ENCODE data around the gene MMAB.
A peak's percentile ranks its signal among the peaks of the same experiment; 100 is the strongest.

MMAB gene

DNA sequence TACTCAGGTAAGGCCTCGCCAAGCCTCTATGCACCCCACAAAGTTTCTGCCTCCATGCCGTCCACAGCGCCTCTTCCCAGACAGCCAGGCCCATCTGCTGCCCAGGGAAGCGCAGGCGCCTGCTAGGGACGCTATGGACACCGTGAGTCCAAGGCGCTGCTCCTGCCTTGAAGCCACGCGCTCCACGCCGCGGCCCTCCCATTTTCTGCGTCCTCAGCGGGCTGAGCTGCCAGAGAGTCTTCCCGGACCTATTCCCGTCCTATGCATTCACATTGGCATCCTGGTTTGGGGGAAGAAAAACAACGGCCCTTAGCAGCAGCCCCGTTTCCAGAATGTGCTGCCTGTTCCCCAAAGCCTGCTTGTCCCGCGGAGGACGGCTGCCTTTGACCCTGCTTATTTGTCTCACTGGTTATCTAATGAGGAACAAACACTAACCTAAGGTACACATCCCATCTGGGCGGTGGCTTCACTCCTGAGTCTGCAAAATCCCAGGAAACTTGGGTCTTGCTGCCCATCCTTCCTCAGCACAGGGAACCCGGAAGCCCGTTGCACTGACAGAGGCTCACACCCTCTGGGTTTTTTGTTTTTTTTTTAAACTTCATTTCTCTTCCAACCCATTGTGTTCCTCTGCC lies 38.0 kb downstream of the MMAB start:
- DNase-seq, result no peak

DNA sequence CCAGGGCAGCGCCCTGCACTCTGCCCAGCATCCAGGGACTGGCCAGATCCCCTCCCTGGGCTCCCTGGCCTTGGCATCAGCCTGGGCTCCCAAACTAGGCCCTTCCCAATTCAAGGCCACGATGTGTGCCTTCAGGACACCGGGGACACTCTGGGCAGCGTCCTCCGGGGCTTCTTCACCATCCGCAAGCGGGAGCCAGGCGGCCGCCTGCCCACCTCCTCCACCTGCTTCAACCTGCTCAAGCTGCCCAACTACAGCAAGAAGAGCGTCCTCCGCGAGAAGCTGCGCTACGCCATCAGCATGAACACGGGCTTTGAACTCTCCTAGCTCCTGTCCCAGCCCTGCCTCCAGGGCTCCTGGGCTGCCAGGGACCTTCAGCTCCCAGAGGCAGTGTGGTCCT lies 38.8 kb downstream of the MMAB start:
- no peak for DNase-seq

DNA sequence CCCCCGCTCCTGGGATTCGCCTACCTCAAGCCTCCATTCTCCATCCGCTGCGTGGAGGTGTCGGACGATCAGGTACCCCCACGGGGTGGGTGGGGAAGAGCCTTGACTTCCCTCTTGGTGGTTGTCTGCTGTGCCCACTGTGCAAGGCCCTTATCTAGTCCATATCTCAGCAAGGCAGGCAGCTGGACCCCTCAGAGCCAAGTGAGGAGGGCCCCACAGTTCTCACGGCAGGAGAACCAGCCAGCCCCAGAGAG lies 39.9 kb downstream of the MMAB start:
- no peak for DNase-seq

DNA sequence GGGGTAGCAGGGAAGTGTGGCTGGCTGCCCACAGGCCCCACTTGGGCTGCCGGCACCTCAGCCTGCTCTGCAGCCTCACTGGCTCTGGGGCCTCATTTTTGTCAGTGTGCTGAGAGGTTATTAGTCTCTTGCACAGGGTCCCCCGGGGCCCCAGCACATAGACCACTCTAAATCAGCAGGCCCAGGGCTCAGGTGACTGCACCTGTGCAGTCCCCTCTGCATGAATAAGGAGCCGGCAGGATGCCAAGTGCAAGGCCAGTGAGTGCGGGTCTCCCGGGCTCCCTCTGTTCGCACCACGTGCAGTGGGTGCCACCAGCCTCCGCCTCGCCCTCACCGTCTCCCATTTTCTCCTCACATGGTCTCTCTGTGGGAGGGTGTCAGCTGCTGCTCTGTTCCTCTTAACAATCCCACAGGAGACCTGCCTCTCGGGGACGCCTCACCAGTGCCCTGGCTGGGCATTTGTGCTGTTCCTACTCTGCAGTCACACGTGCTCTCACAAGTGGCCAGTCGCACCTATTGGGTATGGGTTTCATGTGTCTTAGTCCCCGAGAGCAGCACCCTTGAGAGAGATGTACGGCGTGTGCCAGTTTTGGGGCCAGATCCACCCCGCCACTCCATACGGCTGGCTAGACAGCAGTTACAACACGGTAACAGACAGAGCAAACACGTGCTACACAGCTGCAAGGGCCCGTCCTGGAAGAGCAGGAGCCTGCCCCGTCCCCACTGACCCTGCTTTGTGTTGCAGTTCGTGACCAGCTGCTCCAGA lies 40.4 kb downstream of the MMAB start:
- DNase-seq, result no peak

DNA sequence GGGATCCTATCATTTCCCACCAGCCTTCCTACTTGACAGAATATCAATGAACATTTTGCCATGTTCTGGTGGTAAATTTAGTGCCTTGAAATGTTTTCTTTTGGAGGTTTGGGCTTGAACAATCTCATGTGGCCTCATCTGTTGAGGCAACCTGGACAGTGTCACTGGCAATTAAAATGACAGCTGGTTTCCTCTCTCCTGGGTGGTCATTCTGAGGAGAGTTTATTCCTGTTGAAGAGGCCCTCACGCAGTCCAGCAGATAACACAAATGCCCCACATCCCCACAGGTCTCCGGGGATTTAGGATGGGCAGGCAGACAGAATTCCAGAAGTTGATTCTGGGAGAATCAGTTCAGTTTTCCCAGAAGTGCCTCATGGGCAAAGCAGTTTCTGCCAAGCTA lies 41.9 kb downstream of the MMAB start:
- no peak for DNase-seq

DNA sequence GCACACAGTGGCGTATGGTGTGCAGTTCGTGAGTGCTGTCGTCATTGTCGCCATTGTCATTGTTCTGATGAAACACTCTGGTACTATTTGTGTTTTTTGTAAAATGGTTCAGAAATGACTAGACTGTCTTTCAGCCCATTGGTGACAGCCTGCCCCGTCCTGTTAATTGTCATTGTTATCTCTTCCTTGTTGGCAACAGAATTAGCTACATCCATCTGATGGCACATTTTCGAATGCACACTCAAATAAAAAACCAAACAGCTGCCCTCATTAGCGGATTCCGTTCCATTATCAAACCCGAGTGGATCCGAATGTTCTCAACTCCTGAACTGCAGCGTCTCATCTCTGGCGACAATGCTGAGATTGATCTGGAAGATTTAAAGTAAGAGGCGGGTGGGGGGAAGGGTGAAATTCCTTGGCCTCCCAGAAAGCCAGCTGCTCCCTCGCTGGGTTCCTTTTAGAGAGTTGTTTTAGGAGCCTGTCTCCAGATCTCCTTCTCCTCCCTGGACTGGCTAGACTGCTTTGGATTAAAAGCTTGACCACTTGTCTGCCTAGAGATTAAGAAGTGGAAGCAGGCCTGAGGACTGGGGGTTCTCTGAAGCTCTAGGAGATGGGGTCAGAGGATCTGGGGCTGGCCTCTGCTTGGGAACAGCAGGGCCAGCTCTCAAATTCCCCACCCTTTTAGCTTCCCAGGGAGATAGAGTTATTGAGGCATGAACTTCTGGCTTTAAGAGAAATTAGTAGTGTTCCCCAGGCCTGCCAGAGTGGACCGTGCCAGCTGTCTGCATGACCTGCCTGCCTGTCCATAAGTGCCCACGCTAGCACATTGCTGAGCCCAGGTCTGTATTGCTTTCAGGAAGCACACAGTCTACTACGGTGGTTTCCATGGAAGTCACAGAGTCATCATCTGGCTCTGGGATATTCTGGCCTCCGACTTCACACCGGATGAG lies 43.3 kb downstream of the MMAB start:
- DNase-seq, result no peak

DNA sequence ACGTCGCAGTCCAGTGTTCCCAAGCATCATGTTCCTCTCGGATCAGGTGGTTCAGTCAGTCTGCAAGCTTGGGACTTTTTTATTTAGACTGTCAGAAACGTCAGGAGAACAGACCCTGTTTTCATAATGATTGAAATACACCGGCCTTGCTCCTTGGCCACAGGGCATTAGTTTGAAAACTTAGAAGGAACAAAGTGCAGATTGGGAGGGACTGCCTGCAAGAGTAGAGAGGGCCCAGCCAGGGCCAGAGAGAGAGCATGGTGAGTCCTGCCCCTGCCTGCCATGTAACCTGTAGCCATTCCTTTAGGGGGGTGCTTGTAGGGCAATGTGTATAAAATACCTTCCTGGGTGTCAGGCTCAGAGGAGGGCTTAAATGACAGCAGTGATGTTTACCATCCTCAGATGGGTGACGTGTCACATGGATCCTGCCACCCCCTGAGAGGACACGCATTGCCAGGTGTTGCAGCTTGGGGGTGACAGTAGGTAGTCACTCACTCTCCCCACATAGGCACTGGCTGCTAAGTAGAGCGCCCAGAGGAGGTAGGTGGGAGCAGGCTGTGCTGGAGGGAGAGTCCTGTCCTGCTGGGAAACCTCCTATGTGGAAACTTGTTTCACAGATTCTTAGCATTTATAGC lies 45.7 kb downstream of the MMAB start:
- no peak for DNase-seq

DNA sequence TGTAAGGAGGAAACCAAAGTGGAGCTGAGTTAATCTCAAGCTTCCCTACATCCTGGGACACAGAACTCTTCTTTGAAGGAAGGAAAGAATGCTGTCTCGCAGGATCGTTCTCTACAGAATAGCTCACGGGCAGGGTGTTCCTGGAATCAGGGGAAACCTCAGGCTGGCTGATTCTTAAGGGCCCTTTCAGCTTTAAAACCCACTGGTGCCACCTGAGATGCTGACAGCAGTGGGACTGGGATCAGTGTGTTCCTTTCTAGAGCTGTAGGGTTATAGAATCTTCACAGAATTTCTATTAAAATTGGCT lies 48.1 kb downstream of the MMAB start:
- no peak for DNase-seq

DNA sequence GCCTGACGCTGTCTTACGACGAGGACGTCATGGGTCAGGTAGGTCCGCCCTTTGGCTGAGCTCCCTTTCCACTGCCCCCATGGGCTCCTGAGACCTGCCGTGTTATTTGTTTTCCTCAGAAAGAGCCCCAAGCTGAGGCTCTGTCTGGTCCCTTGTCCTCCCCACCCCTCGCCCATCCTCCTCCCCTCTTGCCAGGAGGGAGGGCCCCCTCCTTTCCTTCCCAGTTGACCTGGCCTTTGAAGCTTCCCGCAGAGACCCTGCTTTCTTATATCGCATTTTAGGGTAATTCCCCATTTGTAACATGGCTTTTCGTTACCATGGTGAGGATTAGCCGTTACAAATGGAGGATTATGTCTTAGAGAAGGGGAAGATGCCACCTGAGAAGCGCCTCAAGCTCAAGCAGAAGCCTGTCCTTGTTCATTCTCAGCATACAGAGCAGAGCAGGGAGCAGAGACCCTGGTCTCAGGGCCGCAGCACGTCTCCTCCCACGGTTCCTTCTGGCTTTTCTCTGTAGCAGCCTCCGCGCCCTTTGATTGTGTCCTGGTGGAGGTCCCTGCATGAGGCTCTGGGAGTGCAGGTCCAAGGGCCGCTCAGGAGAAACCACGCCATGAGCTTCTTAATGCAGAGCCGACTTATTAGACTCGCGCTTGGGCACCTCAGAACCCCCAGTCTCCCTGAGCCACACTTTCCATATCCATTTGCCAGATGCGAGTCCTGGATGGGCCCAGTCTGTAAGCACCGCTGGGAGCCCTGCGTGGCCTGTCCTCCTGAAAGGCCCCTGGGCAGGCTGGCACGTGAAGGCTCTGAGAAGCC lies 48.6 kb downstream of the MMAB start:
- no peak for DNase-seq

DNA sequence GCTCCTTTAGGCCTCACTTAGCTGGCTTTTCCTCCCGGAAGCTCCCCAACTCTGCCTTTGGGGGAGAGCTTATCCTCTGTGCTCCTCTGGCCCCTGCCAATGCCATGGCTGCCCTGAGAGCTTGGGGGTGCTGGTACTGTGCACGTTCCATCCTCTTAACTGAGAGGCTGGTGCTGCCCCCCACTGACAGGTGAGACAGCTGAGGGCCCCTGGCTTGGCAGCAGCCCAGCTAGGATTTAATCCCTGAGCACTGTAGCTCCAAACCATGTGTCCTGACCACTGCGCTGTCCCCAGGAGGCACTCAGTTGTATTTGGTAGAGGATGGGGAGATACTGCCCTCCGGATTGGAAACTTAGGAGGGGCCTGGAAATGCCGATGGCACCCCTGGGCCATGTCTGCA lies 49.8 kb downstream of the MMAB start:
- DNase-seq, result no peak

DNA sequence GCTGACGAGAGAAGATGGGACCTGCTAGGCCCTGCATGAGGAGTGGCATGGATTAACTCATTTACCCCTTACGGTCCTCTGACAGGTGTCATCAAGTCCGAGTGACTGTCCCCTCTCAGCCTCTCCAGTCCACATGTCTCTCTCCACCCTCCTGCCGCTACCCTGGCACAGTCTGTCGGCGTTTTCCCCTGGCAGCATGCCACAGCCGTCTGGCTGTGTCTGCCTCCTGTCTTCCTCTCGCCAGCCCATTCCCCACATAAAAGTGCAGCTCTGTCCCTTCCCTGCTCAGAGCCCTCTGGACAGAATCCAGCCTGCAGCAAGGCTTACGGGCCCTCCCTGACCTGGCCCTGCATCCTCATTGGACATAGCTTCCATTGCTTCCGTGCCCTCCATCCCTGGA lies 50.2 kb downstream of the MMAB start:
- no peak for DNase-seq

DNA sequence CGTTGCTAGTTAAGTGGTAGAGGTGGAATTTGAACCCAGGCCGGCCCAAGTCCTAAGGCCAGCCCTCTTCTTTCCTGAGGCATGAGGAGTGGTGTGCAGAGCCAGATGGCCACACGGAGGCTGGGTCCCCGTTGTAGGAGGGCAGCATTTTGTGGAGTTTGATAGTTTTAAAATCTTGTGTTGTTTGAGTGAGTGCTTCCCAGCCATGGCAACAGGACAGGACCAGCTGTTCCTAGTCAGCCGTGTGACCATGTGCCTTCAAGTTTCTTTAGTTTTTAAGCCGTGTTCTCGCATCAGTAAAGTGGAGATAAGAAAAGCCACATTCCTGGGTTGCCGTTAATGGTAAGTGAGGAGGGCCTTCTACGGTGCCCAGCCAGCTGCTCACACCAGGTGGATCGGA lies 51.5 kb downstream of the MMAB start:
- no peak for DNase-seq

DNA sequence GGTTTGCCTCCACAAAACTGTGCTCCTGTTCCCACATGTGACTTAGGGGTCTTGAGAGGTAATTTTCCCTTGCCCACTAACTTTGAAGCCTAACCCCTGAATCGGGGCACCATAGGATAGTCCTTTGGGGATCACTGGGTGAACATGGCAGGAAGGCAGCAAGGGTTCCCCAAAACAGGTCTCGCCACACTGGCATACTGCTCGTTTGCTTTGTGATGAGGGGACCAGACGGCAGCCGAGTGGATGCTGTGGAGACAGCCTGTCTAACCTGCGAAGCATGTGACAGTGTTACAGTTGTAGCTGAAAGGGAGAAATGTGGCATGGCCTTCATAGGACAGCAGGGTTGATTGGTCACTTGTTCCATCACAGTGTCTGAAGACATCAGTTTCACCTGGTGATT lies 53.5 kb downstream of the MMAB start:
- DNase-seq, result no peak

DNA sequence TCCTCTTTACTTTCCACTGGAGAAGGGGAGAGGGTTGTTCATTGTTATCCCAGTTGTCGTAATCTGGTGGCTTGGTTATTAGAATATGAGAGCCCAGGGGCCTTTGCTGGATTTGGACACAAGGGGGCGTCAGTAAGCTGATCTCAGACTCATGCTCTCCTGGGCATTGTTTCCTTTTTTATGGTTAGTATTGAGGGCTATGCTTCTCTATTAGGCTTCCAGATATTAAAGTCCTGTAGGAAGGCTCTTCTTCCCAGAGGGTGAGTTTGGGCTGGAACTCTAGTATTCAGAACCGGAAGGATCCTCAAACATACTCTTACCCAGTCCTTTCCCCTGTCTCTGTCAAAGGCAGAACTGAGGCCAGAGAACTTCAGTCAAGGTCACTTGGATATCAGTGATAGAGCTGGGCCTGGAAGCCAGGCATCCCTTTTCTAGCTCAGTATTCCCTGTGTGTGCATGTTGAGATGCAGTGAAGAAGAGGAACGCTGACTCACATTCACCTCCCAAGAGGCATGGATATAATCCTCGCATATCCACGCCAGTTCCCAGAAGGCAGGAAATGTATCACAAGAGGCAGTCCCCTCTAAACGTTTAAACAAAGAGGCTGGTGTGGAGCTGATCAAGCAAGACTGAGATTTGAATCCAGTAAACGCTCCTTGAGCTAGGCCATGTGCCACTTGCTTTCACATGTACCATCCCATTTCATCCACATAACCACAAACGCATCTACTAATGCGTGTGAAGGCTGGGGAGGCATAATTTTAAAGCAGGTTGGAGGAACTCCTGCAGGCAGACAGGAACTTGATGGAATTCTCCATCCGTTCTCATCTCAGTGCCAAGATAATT lies 54.3 kb downstream of the MMAB start:
- DNase-seq, result peak; percentile 24

DNA sequence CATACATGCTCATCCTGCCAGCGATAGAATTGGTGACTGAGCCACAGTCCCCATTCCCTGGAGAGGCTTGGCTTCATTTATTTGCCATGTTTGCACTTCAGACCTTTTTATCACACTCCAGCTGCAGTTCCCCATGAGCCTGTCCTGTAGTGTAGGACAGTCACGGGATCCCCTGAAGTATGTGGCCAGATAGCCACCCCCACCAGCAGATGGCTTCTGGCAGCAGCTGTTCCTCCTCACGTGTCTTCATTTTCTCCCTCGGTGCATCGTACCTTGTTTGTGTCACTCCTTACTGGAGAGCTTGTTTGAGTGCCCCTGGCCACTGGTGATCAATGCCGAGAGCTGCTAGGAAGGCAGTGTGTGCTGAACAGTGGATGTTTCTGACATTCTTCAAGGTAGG lies 55.7 kb downstream of the MMAB start:
- DNase-seq, result no peak

DNA sequence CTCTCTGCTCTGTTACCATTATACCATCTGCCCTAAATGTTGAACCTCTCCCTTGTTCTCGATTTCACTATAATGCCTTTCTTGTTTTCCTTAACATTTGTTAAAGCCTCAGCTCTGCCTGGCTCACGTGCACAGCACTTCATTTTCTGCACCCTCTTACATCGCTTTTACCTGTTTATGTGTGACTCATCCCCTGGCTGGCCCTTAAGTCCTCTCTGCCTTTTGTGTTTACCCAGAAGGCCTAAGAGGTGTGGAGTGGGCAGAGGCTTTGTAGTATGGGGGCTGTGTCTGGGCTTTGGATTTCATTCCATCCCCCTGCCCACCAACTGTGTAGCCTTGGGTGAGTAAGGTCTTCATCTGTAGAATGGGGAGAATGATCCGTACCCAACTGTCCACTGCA lies 59.3 kb downstream of the MMAB start:
- no peak for DNase-seq

DNA sequence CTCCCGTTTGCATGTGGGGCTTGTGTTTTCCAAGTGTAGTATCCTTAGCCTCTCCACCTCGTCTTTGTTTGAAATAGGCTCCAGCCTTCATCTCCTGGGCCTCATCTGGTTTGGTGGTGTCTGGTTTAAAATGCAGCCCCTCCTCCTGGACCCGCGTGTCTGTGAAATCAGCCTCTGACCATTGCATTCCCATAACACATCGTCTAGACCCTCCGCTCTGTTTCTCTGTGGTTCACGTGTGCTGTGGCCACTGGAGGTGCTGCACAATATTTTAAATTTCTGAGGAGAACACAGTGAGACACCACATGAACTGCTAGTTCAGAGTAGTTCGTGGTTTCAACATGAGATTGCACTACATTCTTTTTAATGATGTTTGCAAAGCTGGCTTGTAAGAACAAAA lies 60.3 kb downstream of the MMAB start:
- DNase-seq, result no peak

DNA sequence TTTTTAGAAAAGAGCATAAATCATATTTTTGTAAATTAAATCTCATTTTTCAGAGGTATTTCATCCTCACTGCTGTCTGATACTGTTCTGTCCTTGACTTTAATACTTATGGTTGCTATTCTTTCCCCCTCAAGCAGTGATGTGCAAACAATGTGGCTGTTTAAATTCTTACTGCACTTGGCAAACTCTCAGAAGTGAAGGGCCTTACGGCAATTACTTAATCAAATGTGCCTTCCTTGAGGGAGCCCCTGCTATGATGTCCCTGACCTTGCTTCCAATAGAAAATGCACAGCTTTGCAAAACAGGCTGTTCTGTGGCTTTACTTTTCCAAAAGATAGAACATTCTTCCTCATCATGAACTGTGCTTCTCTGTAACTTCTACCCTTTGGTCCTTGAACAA lies 60.7 kb downstream of the MMAB start:
- DNase-seq, result no peak

DNA sequence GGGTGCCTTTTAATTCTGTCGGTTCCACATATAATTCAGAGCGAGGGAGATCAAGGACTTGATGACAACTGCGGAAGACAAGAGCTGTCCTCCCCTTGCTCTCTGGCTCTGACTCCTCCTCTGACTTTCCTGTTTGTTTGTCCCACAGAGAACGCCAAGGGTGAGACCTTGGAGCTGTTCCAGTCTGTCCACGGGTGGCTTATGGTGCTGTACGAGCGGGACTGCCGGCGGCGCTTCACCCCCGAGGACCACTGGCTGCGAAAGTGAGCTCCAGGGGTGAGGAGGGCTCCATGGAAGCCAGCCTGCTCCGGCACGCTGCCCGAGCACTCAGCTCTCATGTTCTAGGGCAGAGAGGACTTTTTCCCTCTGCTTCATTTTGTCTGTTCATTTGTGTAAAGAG lies 63.1 kb downstream of the MMAB start:
- DNase-seq, result no peak

DNA sequence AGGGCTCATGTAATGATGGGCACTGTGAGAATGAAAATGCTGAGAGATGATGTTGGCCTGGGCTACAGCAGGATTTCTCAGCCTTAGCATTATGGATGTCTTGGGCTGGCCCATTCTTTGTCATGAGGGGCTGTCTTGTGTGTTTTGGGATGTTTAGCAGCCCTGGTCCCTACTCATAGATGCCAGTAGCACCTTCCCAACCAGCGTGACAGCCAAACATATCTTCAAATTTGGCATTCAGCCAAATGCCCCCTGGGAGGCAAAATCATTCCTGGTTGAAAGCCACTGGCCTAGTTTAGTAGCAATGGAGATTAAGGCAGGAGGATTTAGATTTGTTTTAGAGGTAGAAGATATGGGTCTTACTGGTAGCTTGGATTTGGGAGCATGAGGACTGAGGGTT lies 69.2 kb downstream of the MMAB start:
- DNase-seq, result no peak

All from activated CD4-positive, alpha-beta T cell treated with anti-CD3 and anti-CD28 coated beads for 1 hour (primary cell).